ENCODE measurements around the gene ERFE. TPM values are rescaled to one million over a fixed set of nuclear protein-coding genes. Genes with fewer than 3 reads are reported as not detected.

ERFE gene
- total RNA-seq, 1 experiment from 2014 or later, result 10.3 TPM

GRCh38 chr2:238174701-238175100 is 15.9 kb downstream of the ERFE start:
- ChIA-PET CTCF (no interaction called here), POLR2A (no interaction called here)
- Histone ChIP-seq H3K27me3 (ENCODE audit: control insufficient read depth, insufficient read depth, low read length) (no peaks in the 10 kb centered on the region), H3K4me3 (ENCODE audit: low read depth in 2 of 2, low read length in 2 of 2) (no peak overlapping the region), H3K27ac (ENCODE audit: low read length) (no peak overlapping the region), H3K36me3 (ENCODE audit: control insufficient read depth, insufficient read depth, low read length) (peaks cover 9% of the 10 kb centered on the region), H3K4me1 (ENCODE audit: control insufficient read depth, insufficient read depth, low read length) (peaks cover 4% of the 10 kb centered on the region; the same call in 1 of the 2 replicates), H3K9me3 (ENCODE audit: control insufficient read depth, insufficient read depth, low read depth, low read length) (no peaks in the 10 kb centered on the region)
- no TSS peak for BruUV-seq (replicated peaks)
- in situ Hi-C loops (cut with HindIII; ENCODE audit: low pct_unique_long_range_greater_than_20kb, low sequenced_read_pairs), result no loop called here
- intact Hi-C loops (cut with micrococcal nuclease; ENCODE audit: unreplicated experiment), result no loop called here
- TF ChIP-seq POLR2AphosphoS5 (IDR thresholded peaks at IDR 0.05; ENCODE audit: low read depth, low read length), result no peak
- no peak for TF ChIP-seq CTCF (IDR thresholded peaks at IDR 0.05)
- no peak for TF ChIP-seq SIN3A (IDR thresholded peaks at IDR 0.05; ENCODE audit: borderline replicate concordance, insufficient read depth, low read depth, low read length)
- no peak for TF ChIP-seq TCF7L2 (IDR thresholded peaks at IDR 0.05; ENCODE audit: low read depth, low read length)
- no peak for TF ChIP-seq REST (IDR thresholded peaks at IDR 0.05; ENCODE audit: insufficient read depth in 1 of 2, low read depth in 2 of 2, low read length in 1 of 2)
- ATAC-seq, result no peak
- no peak for DNase-seq (ENCODE audit: low read depth, low spot score)

- Histone ChIP-seq H3K9me3 (ENCODE audit: control insufficient read depth, insufficient read depth, low read depth, low read length) (no peaks in the 10 kb centered on the region), H3K27ac (ENCODE audit: low read length) (no peak overlapping the region), H3K4me1 (ENCODE audit: control insufficient read depth, insufficient read depth, low read length) (no peaks in the 10 kb centered on the region), H3K27me3 (ENCODE audit: control insufficient read depth, insufficient read depth, low read length) (no peaks in the 10 kb centered on the region), H3K36me3 (ENCODE audit: control insufficient read depth, insufficient read depth, low read length) (peaks cover 13% of the 10 kb centered on the region), H3K4me3 (ENCODE audit: low read depth in 2 of 2, low read length in 2 of 2) (no peak overlapping the region)
- no peak for TF ChIP-seq POLR2AphosphoS5 (IDR thresholded peaks at IDR 0.05; ENCODE audit: low read depth, low read length)
- TF ChIP-seq TCF7L2 (IDR thresholded peaks at IDR 0.05; ENCODE audit: low read depth, low read length), result no peak
- TF ChIP-seq CTCF (IDR thresholded peaks at IDR 0.05), result no peak
- no peak for TF ChIP-seq REST (IDR thresholded peaks at IDR 0.05; ENCODE audit: insufficient read depth in 1 of 2, low read depth in 2 of 2, low read length in 1 of 2)
- no peak for TF ChIP-seq SIN3A (IDR thresholded peaks at IDR 0.05; ENCODE audit: borderline replicate concordance, insufficient read depth, low read depth, low read length)
- ATAC-seq (no peak), DNase-seq (ENCODE audit: low read depth, low spot score) (no peak)
- BruUV-seq (replicated peaks), result no TSS peak
- intact Hi-C loops (cut with micrococcal nuclease; ENCODE audit: unreplicated experiment) (no loop called here), in situ Hi-C loops (cut with HindIII; ENCODE audit: low pct_unique_long_range_greater_than_20kb, low sequenced_read_pairs) (no loop called here)
- CTCF ChIA-PET, result no interaction called here
- POLR2A ChIA-PET, result no interaction called here
These were observed 17.8 kb downstream of the ERFE start for GRCh38 chr2:238176613-238177012.
